Loucy (cell line): ENCODE data around the gene LPO.

Experiments used
- EZH2phosphoT487 ChIP-seq: fragments of 200-600 bp; IDR thresholded peaks from 2 replicates; pipeline ENCODE4 v1.6.1; 2018; ENCODE audit warnings: antibody characterized with exemption, mild to moderate bottlenecking, moderate library complexity, borderline replicate concordance
- TF ChIP-seq, protein P1 (sequence below): fragments of 200-600 bp; sonication (generic); conservative IDR thresholded peaks from 2 replicates; pipeline ENCODE4 v1.5.1; 2014; ENCODE audit warnings: mild to moderate bottlenecking, antibody characterized with exemption, low read length

- TF ChIP-seq, protein P1, sequence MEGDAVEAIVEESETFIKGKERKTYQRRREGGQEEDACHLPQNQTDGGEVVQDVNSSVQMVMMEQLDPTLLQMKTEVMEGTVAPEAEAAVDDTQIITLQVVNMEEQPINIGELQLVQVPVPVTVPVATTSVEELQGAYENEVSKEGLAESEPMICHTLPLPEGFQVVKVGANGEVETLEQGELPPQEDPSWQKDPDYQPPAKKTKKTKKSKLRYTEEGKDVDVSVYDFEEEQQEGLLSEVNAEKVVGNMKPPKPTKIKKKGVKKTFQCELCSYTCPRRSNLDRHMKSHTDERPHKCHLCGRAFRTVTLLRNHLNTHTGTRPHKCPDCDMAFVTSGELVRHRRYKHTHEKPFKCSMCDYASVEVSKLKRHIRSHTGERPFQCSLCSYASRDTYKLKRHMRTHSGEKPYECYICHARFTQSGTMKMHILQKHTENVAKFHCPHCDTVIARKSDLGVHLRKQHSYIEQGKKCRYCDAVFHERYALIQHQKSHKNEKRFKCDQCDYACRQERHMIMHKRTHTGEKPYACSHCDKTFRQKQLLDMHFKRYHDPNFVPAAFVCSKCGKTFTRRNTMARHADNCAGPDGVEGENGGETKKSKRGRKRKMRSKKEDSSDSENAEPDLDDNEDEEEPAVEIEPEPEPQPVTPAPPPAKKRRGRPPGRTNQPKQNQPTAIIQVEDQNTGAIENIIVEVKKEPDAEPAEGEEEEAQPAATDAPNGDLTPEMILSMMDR: no peak
- no peak for TF ChIP-seq EZH2phosphoT487
Measured at GRCh38 chr17:58196610-58197009, 41.8 kb upstream of the LPO start.
